Nephron progenitor cell (in vitro differentiated cells): ENCODE measurements around the gene REM2.

Experiments
- DNase-seq: peaks from one replicate; pipeline ENCODE4 v3.0.0; 2021
- H3K27ac Mint-ChIP-seq: 2 replicates; pipeline ENCODE4 v1.8.0; 2021; ENCODE audit warnings: mild to moderate bottlenecking, moderate library complexity, mixed read lengths
- H3K27me3 Mint-ChIP-seq: 2 replicates; pipeline ENCODE4 v1.8.0; 2021; ENCODE audit warnings: mild to moderate bottlenecking, low read depth, mixed read lengths; ENCODE audit not compliant: poor library complexity
- H3K36me3 Mint-ChIP-seq: 2 replicates; pipeline ENCODE4 v1.8.0; 2021; ENCODE audit warnings: low read depth, mixed read lengths
- H3K4me1 Mint-ChIP-seq: 2 replicates; pipeline ENCODE4 v1.8.0; 2021; ENCODE audit warnings: mixed read lengths
- H3K4me3 Mint-ChIP-seq: 2 replicates; pipeline ENCODE4 v1.8.0; 2021; ENCODE audit warnings: mild to moderate bottlenecking, moderate library complexity, mixed read lengths
- H3K9me3 Mint-ChIP-seq: 2 replicates; pipeline ENCODE4 v1.8.0; 2021; ENCODE audit warnings: mild to moderate bottlenecking, moderate library complexity, mixed read lengths
- TF ChIP-seq, protein P1 (sequence below): fragments of 200-600 bp; sonication (generic); IDR thresholded peaks from 2 replicates; pipeline ENCODE4 v1.5.0; 2021; ENCODE audit warnings: antibody characterized with exemption

Gene REM2

GRCh38 chr14:22896760-22897159 is 13.7 kb downstream of the REM2 start:
- Mint-ChIP-seq H3K27me3 (peaks cover 4% of the 10 kb centered on the region), H3K4me3 (no peak overlapping the region), H3K9me3 (no peaks in the 10 kb centered on the region), H3K36me3 (peaks cover 27% of the 10 kb centered on the region), H3K4me1 (peaks cover 15% of the 10 kb centered on the region), H3K27ac (no peak overlapping the region)
- TF ChIP-seq, protein P1, sequence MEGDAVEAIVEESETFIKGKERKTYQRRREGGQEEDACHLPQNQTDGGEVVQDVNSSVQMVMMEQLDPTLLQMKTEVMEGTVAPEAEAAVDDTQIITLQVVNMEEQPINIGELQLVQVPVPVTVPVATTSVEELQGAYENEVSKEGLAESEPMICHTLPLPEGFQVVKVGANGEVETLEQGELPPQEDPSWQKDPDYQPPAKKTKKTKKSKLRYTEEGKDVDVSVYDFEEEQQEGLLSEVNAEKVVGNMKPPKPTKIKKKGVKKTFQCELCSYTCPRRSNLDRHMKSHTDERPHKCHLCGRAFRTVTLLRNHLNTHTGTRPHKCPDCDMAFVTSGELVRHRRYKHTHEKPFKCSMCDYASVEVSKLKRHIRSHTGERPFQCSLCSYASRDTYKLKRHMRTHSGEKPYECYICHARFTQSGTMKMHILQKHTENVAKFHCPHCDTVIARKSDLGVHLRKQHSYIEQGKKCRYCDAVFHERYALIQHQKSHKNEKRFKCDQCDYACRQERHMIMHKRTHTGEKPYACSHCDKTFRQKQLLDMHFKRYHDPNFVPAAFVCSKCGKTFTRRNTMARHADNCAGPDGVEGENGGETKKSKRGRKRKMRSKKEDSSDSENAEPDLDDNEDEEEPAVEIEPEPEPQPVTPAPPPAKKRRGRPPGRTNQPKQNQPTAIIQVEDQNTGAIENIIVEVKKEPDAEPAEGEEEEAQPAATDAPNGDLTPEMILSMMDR = no peak
- DNase-seq = no peak

DNA sequence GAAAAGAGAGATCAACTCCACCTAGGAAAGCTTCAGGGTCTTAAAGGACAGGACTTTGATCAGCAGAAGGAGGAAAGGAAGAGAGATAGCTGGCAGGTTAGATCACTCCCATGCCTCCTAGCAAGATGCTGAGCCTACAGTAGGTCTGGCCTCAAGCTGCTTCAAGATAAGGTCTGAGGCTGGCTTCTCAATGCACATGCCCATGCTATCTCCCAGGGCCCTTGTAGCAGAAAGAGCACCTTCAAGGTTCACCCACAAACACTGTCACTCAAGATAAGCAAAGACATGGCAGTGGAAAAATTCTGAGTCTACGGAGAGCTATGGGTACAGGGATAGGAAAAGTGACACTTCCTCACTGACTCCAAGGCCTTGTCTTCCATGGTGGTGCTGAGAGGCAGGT is 14.3 kb downstream of the REM2 start:
- DNase-seq = no peak
- H3K4me1 Mint-ChIP-seq = peaks cover 11% of the 10 kb centered on the region
- H3K9me3 Mint-ChIP-seq = no peaks in the 10 kb centered on the region
- H3K27ac Mint-ChIP-seq = no peak overlapping the region
- TF ChIP-seq, protein P1 = no peak
- H3K4me3 Mint-ChIP-seq = no peak overlapping the region
- H3K27me3 Mint-ChIP-seq = peaks cover 4% of the 10 kb centered on the region
- peaks cover 28% of the 10 kb centered on the region for H3K36me3 Mint-ChIP-seq

DNA sequence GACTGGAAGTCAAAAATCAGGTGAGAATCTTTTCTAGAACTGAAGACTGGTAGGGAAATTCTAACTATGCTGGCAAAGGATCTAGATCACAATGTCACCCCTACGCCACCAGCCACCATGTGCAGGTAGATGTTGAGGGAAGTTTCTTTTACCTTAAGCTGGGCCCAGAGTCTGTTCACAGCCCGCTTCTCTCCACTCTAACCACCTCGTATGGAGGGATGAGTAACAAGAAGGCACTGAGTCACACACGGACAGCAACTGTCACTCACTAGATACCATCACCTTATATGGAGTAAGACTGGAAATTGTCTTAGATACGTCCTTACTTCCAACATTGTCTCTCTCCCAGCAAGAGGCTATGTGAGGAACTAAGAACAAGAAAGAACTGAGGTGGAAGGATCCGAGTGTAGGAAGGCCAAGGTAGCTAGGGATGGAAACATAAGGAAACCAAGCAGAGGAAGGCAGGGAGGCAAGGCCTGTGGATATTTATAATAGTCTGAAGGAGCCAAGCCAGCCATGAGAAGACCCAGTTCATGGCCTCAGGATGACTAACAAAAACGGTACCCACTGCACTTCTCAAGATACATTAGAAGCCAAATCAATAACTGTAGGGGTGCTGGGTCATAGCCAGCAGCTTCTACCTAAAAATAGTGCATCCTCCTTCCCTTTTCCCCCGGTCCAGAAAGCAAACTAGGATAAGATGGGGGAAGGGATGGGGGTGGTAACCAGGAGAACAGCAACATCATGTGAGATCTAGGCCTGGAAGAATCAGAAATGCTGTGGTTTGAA is 15.5 kb downstream of the REM2 start:
- TF ChIP-seq, protein P1 = no peak
- peaks cover 36% of the 10 kb centered on the region for H3K36me3 Mint-ChIP-seq
- H3K4me1 Mint-ChIP-seq = no peaks in the 10 kb centered on the region
- no peak overlapping the region for H3K4me3 Mint-ChIP-seq
- H3K9me3 Mint-ChIP-seq = no peaks in the 10 kb centered on the region
- H3K27ac Mint-ChIP-seq = no peak overlapping the region
- peaks cover 4% of the 10 kb centered on the region for H3K27me3 Mint-ChIP-seq
- DNase-seq = no peak

- no peaks in the 10 kb centered on the region for H3K4me1 Mint-ChIP-seq
- no peak overlapping the region for H3K4me3 Mint-ChIP-seq
- no peaks in the 10 kb centered on the region for H3K9me3 Mint-ChIP-seq
- TF ChIP-seq, protein P1 = peak; percentile 38
- H3K27ac Mint-ChIP-seq = peak overlapping the region; percentile 3
- H3K36me3 Mint-ChIP-seq = peaks cover 53% of the 10 kb centered on the region
- peak; percentile 48 for DNase-seq
- H3K27me3 Mint-ChIP-seq = peaks cover 4% of the 10 kb centered on the region
These were observed 17.2 kb downstream of the REM2 start for GRCh38 chr14:22900081-22900799.

GRCh38 chr14:22901799-22902198 is 18.8 kb downstream of the REM2 start:
- Mint-ChIP-seq H3K9me3 (no peaks in the 10 kb centered on the region), H3K27me3 (peaks cover 4% of the 10 kb centered on the region), H3K27ac (peak overlapping the region; percentile 93), H3K4me1 (no peaks in the 10 kb centered on the region), H3K4me3 (no peak overlapping the region), H3K36me3 (peaks cover 69% of the 10 kb centered on the region)
- TF ChIP-seq, protein P1 = no peak
- no peak for DNase-seq
